Right lobe of liver (tissue), 6 donors: ENCODE results near the gene GATA2. TPM values are rescaled to one million over a fixed set of nuclear protein-coding genes. Genes with fewer than 3 reads are reported as not detected.

Experiments
- ATAC-seq, 4 donors: fragments of 200-7000 bp; cut with Tn5 transposase; one replicate each; pipeline ENCODE4 v1.9.1; 2020; ENCODE audit warnings: mild to moderate bottlenecking in 4 of 4, moderate library complexity in 4 of 4
- DNase-seq, 3 donors: peaks; one replicate each; pipeline ENCODE4 v3.0.0-alpha.2; 2020
- H3K27ac ChIP-seq, 3 donors: fragments of 200-600 bp; one replicate each; pipeline ENCODE4 v1.8.0; 2022
- H3K27me3 ChIP-seq, 2 donors: fragments of 200-600 bp; one replicate each; pipeline ENCODE4 v1.8.0; 2022
- H3K36me3 ChIP-seq, 4 donors: fragments of 200-600 bp; sonication (generic) in 1 of 4; one replicate each; pipeline versions ENCODE4 v1.5.1 to v1.8.0; 2017 to 2022; ENCODE audit warnings: control low read depth in 1 of 4
- H3K4me1 ChIP-seq, 4 donors: fragments of 200-600 bp; sonication (generic) in 1 of 4; one replicate each; pipeline versions ENCODE4 v1.5.1 to v1.8.0; 2017 to 2022; ENCODE audit warnings: control low read depth in 1 of 4
- H3K4me3 ChIP-seq, 3 donors: fragments of 200-600 bp; one replicate each; pipeline ENCODE4 v1.8.0; 2022
- H3K9me3 ChIP-seq, 4 donors: fragments of 200-600 bp; sonication (generic) in 1 of 4; one replicate each; pipeline versions ENCODE4 v1.5.1 to v1.8.0; 2017 to 2022; ENCODE audit warnings: control low read depth in 1 of 4
- CTCF ChIP-seq, 4 donors: fragments of 200-600 bp in 3 of 4; fragments of 450-650 bp in 1 of 4; IDR thresholded peaks; one replicate each; pipeline versions ENCODE4 v1.5.1 to v1.8.0; 2016 to 2022; ENCODE audit warnings: antibody characterized with exemption in 4 of 4, mild to moderate bottlenecking in 2 of 4
- POLR2A ChIP-seq: fragments of 450-650 bp; IDR thresholded peaks from one replicate; pipeline ENCODE4 v1.6.1; 2017; ENCODE audit warnings: antibody characterized with exemption, mild to moderate bottlenecking
- WGBS: methylation state at CpG from one replicate; pipeline ENCODE4 v1.1.6; 2018; ENCODE audit warnings: low coverage, low lambda C conversion rate; ENCODE audit not compliant: insufficient coverage; ENCODE audit errors: missing lambda C conversion rate; 5-methylcytosine and 5-hydroxymethylcytosine counted together
- intact Hi-C, 2 donors: fragments of 100-400 bp; cut with DNase I; formaldehyde crosslinking; loops; one replicate each; pipeline versions ENCODE4 v1.11.2 to v1.14.1; 2022
- total RNA-seq, 6 experiments: library from RNA; depleted of rRNA in 2 of 6; stranded (reverse); fragments of >200 nt in 2 of 6; fragmentation: NEBNext Ultra II Directional in 3 of 6; extraction: Animal tissue kit (Norgen Biotek cat#: 25700) in 3 of 6; gene quantifications; one replicate each; pipeline versions ENCODE4 v1.1.0 to v1.2.4, GENCODE V29; 2016 to 2023
- donor health status: DM: no; HTN: yes; CAD: no.
- donor health status: DM: no; HTN: no; CAD: no.
- donor health status: DM: no; HTN: no; CAD: no.
- donor health status: DM: no; HTN: yes; CAD: no.
- donor health status: DM: no; HTN: yes; CAD: no.

Gene GATA2
- total RNA-seq, 6 experiments from 2014 or later: 0.60 to 1.3 (median 0.76) TPM

GRCh38 chr3:128463771-128464170, 29.2 kb downstream of the GATA2 start:
- Histone ChIP-seq H3K4me1 (no peaks in the 10 kb centered on the region), H3K27ac (no peak overlapping the region), H3K36me3 (no peaks in the 10 kb centered on the region), H3K27me3 (no peaks in the 10 kb centered on the region), H3K9me3 (no peaks in the 10 kb centered on the region), H3K4me3 (no peak overlapping the region)
- TF ChIP-seq CTCF (IDR thresholded peaks at IDR 0.05) (no peak), POLR2A (no peak)
- 63% methylated on average over 5 of the region's 10 CpGs for WGBS
- DNase-seq (no peak), ATAC-seq (no peak)
- intact Hi-C loops: no loop called here

GRCh38 chr3:128463354-128463753, 29.6 kb downstream of the GATA2 start:
- Histone ChIP-seq H3K4me1 (no peaks in the 10 kb centered on the region), H3K36me3 (no peaks in the 10 kb centered on the region), H3K4me3 (no peak overlapping the region), H3K27me3 (no peaks in the 10 kb centered on the region), H3K27ac (no peak overlapping the region), H3K9me3 (no peaks in the 10 kb centered on the region)
- TF ChIP-seq CTCF (IDR thresholded peaks at IDR 0.05) (no peak), POLR2A (no peak)
- intact Hi-C loops: no loop called here
- DNase-seq (no peak), ATAC-seq (no peak)
- 17% methylated on average over 1 of the region's 11 CpGs for WGBS

- ATAC-seq: no peak
- TF ChIP-seq POLR2A: no peak
- no peak for TF ChIP-seq CTCF (IDR thresholded peaks at IDR 0.05)
Measured at GRCh38 chr3:128462931-128463330, 30.1 kb downstream of the GATA2 start.

GRCh38 chr3:128462341-128462910, 30.6 kb downstream of the GATA2 start:
- 67% methylated on average over 6 of the region's 23 CpGs for WGBS
- DNase-seq: no peak
- no peaks in the 10 kb centered on the region for H3K36me3 ChIP-seq
- no peak for ATAC-seq
- intact Hi-C loops: no loop called here
- TF ChIP-seq CTCF (IDR thresholded peaks at IDR 0.05) (no peak), POLR2A (no peak)
- no peaks in the 10 kb centered on the region for H3K9me3 ChIP-seq
- H3K27ac ChIP-seq: no peak overlapping the region
- H3K4me3 ChIP-seq: no peak overlapping the region
- no peaks in the 10 kb centered on the region for H3K4me1 ChIP-seq
- H3K27me3 ChIP-seq: no peaks in the 10 kb centered on the region

More at GRCh38 chr3:128462931-128463330, 30.1 kb downstream of the GATA2 start:
- Histone ChIP-seq H3K27me3 (no peaks in the 10 kb centered on the region), H3K27ac (no peak overlapping the region), H3K4me3 (no peak overlapping the region), H3K4me1 (no peaks in the 10 kb centered on the region), H3K36me3 (no peaks in the 10 kb centered on the region), H3K9me3 (no peaks in the 10 kb centered on the region)
- WGBS: 88% methylated on average over 10 of the region's 20 CpGs
- no peak for DNase-seq
- intact Hi-C loops: no loop called here

- TF ChIP-seq POLR2A (no peak), CTCF (IDR thresholded peaks at IDR 0.05) (no peak)
- H3K9me3 ChIP-seq: no peaks in the 10 kb centered on the region
- 75% methylated on average over 9 of the region's 12 CpGs for WGBS
- no peak overlapping the region for H3K27ac ChIP-seq
- intact Hi-C loops: no loop called here
- H3K4me1 ChIP-seq: no peaks in the 10 kb centered on the region
- DNase-seq (no peak), ATAC-seq (no peak)
- H3K4me3 ChIP-seq: no peak overlapping the region
- H3K27me3 ChIP-seq: no peaks in the 10 kb centered on the region
- no peaks in the 10 kb centered on the region for H3K36me3 ChIP-seq
Measured at GRCh38 chr3:128461731-128462130, 31.3 kb downstream of the GATA2 start.
